GM21723 (cell line): Measurements from ENCODE around the gene CHFR.
"Not testable (repeated sequence)": the region's sequence is repeated elsewhere in the genome, so short reads cannot be mapped to it uniquely, and the experiment has no call there.

ENCODE experiments used
- ATAC-seq: cut with Tn5 transposase; IDR thresholded peaks from one replicate; pipeline ENCODE4 v1.9.1; 2021; ENCODE audit warnings: mild to moderate bottlenecking, moderate library complexity; ENCODE audit not compliant: unreplicated experiment

Gene CHFR

DNA sequence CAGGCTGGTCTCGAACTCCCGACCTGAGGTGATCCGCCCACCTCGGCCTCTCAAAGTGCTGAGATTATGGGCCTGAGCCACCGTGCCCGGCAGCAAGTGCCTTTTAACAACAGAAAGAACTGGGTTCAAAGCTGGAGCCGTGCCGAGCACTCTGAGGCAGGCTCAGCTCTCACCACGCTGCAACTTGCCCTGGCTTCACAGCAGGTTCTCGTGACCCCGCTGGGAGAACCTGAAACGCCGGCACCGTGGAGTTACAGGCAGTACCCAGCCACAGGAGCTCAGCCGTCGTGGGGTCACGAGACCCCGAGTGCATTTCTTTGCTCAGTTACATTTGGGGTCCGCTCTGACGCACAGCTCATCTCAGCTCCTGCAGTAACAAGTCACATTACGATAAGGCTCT, 73.2 kb downstream of the CHFR start:
- no peak for ATAC-seq

DNA sequence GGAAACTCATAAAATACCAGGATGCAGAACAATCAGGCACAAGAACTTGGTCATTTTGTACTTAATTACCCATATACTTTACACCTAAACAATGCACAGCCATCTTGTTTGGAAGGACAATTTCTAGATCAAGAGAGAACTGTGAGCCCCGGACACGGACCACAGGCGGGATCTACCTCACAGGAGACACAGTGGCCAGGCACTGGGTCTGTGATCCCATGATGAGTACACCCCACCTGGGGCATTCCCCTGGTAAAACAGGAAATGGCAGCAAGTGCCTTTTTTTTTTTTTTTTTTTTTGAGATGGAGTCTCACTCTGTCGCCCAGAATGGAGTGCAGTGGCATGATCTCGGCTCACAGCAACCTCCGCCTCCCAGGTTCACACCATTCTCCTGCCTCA, 74.0 kb downstream of the CHFR start:
- ATAC-seq = no peak

DNA sequence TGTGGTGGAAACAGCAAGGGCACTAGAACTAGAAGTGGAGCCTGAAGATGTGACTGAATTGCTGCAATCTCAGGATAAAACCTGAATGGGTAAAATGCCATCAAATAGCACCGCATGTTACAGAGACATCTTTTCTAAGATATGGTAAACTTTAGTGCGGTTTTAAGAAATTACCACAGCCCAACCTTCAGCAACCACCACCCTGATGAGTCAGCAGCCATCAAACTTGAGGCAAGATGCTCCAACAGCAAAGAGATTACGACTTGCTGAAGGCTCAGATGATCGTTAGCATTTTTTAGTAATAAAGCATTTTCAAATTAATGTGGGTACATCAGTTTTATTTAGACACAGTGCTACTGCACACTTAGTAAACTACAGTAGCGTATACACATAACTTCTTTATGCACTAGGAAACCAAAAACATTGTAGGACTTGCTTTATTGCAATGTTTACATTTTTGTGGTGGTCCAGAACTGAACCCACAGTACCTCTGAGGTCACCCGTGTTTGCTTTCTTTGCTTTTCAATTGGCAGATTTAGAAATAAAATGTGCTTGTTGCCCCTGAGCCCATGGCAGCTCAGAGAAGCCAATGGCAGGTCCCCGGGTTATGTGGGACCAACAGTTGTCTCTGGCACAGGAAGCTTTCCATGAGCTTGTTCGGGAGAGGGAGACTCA, 74.6 kb downstream of the CHFR start:
- no peak for ATAC-seq

DNA sequence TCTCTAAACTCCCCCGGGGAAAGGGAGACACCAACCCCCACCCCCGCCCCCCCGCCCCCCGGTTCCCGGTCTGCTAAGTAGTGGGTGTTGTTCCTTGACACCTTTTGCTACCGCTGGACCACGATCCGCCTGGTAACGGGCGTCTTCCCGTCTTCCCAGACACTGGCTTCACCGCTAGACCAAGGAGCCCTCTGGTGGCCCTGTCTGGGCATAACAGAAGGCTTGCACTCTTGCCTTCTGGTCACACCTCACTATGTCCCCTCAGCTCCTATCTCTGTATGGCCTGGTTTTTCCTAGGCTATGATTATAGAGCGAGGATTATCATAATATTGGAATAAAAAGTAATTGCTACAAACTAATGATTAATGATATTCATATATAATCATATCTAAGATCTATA, 78.0 kb downstream of the CHFR start:
- not testable (repeated sequence) for ATAC-seq

DNA sequence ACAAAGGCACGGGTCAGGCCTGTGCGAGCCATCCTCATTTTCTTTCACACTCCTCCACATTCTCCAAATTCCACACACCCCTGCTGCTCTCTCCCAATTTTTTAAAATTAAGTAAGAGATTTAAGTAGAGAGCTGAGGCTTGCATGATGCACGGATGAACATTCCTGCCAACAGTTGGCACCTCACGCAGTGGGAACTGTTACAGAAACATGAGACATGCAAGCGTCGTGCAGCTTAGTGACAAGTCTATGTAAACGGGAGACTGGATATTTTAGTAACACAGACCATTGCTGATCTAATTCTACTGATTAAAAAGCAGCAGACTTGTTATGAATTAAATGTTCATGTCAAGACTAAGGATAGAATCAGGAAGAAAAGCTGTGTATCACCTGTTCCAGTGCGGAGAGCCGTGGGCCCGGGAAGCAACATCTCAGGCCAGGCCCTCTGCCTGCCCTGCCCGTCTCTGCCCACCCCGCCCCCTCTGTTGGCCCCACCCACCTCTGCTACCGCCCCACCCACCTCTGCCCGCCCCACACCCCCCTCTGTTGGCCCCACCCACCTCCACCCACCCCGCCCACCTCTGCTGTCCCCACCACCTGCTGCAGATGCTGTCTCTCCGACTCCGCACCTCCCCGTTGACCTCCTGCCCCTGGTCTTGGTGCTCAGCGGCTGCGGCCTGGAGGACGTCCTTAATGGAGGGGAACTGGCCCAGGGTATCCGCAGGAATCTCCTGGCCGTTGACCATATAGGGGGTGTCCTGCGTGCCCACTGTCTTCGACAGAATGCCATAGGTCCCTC, 79.9 kb downstream of the CHFR start:
- no peak for ATAC-seq

DNA sequence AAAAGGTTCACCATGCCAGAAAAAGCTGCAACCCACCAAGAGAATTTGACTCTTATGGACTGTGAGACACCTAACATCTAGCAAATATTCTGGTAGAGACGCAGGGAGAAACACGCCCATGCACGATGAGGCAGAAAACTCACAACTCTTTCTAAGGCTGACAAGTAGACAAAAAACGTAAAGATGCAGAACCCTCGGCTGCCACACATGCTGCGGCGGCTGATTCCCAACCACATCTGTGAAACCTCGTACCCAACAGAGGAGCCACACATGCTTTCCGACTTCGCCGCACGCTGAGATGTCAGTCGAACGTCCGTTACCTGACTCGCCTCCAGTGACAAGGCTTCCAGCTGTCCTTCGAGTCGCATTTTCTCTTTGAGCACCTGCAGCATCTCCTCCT, 80.5 kb downstream of the CHFR start:
- no peak for ATAC-seq

DNA sequence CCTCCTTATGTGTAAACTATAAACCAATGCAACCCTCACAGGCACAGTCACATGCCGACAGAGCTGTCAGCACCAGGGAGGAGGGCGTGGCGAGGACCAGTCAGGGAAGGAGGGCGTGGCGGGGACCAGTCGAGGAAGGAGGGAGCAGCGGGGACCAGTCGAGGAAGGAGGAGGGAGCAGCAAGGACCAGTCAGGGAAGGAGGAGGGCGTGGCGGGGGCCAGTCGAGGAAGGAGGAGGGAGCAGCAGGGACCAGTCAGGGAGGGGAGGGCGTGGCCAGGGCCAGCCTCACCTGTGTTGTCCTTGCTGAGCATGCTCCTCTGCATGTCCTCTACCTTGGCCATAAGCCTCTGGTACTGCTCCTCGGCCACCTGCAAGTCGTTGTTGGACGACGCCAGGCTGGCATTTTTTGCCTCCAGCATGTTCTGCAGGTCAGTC, 83.0 kb downstream of the CHFR start:
- no peak for ATAC-seq

DNA sequence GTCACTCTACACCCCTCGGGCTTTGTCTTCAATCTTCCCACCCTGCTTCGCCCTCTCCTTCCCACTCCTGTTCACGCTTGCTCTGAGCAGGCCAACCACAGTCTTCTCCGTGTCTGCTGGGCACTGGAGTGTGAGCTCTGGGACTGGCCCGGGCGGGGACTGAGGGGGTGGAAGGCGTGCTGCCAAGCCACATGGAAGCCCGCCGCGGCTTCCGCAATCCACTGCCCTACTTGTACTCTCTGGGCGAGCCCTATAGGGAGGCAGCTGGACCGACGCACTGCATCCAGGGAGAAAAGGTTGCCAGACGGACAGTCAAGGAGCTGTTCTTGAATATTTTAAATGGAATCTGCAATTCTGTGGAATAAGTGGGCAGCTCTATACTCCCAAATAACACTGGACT, 83.5 kb downstream of the CHFR start:
- no peak for ATAC-seq

DNA sequence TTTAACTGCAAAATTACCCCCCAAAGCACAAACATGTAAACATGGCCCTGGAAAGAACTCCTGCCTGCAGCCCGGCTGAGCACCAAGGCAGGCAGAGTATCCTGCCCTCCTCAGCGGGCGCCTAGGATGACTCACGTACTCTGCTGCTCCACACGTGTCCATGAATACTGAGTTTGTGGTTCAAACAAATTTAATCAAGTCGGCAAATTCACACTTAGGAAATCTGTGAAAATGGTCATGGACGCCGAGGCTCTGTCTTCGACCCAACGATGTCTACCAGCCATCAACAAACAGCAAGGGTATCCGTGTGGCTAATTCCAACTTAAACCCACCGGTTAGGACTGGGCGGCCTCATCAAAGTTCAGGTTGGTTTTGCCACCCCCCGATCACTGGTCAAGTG, 84.3 kb downstream of the CHFR start:
- no peak for ATAC-seq

DNA sequence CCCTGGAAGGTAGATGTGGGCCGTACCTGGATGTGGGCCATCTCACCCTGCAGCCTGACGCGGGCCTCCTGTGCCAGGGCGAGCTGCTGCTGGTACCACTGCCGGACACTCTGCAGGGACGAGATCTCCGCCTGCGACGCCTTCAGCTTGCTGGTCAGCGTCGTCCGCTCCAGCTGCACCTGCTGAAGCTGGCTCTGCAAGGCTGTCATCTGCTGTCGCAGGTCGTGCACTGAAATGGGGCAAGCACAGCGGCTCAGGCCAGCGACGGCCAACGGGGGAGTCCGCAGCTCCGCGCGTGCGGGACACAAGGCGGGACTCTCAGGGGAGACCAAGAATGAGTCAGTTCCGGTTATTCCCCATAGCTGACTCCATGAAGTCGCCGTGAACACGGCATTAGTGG, 85.7 kb downstream of the CHFR start:
- ATAC-seq = no peak

DNA sequence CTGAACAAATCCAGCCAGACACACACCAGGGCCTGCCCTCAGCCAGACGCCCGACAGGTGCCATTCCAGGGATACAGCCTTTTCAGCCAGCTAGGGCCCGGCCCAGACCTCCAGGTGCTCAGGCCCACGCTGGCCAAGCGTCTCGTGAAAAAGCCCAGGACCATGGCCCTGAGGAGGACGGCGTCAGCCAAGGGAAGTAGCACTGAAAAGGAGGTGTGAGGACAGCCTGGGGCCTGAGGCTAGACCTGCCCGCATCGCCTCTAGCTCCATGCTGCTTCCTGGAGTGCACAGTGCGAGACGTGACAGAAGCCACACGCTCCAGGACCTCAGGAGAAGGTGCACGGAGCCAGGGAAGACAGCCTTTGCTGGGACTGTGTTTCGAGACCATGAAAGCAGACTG, 88.6 kb downstream of the CHFR start:
- no peak for ATAC-seq

DNA sequence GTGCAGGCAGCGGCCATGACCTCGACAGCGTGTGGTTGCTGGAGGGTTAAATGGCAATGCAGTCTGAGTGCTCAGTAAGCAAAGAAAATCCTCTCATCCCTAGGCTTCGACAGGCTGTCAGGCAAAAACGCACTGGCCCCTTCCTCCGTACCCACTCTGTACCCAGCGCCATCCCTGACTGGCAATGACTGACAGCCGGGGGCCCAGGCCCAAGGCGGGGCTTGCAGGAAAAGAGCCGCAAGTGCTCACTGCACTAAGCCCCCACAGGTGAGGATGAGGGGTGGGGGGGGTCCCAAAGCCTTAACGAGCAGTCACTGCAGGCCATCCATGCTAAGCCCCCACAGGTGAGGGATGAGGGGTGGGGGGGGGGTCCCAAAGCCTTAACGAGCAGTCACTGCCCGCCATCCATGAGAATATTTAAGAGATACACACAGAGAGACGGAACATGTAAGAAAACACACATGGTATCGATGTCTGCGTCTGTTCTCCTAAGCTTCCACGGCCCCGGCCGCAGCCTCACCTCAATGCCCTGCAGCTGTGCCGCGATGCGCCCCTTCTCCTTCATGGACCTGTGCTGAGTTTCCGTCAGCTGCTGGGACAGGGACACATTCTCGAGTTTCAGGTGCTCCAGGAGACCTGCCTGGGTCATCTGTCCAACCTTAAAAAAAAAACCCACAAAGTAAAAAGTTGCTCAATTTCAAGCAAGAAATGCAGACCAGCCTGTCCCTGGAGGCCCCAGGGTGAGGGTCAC, 89.4 kb downstream of the CHFR start:
- ATAC-seq = no peak

DNA sequence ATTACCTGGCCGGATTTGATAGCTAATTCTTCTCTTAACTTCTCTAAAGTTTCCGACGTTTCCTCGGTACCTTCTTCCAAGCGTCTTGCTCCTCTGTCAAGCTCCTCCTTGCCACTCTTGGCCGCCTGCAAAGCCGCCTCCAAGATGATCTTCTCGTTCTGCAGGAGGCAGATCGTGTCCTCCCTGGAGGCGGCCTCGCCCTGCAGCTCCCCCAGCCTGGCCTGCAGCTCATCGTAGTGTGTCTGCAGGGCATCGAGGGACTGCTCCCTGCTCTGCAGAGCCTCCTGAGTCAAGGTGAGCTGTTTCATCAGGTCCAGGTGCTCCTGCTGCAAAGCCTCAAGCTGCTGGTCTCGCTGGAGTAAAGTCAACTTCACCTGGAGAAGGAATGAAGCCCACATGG, 91.6 kb downstream of the CHFR start:
- ATAC-seq = no peak

DNA sequence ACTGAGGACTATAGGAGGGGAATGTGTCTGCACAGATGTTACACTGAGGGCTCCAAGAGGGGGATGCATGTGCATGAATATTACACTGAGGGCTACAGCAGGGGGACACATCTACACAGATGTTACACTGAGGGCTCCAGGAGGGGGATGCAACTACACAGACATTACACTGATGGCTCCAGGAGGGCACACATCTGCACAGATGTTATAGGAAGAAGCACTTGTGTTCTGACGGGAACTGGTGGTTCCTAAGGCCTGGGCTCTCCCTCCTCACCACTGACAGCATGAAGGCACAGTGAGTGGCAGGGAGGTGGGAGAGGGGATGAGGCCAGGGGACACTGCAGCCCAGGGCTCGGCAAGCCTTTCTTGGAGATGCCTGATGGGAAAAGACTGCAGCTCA, 95.5 kb downstream of the CHFR start:
- ATAC-seq = not testable (repeated sequence)

DNA sequence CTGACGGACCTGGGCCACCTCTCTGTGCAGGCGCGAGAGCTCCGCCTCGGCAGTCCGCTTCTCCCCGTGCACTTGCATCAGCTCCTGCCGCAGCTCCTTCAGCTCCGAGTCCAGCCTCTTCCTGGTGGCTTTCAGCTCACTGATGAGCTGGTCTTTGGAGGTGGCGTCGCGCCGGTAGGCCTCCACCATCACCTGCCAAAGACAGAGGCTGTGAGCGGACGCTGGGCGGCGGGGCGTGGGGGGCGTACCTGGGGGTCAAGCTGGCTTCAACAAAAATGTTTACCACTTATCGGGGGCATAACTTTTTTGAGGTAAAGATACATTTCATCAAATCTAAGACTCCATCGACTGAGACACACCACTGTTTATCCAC, 98.3 kb downstream of the CHFR start:
- no peak for ATAC-seq

DNA sequence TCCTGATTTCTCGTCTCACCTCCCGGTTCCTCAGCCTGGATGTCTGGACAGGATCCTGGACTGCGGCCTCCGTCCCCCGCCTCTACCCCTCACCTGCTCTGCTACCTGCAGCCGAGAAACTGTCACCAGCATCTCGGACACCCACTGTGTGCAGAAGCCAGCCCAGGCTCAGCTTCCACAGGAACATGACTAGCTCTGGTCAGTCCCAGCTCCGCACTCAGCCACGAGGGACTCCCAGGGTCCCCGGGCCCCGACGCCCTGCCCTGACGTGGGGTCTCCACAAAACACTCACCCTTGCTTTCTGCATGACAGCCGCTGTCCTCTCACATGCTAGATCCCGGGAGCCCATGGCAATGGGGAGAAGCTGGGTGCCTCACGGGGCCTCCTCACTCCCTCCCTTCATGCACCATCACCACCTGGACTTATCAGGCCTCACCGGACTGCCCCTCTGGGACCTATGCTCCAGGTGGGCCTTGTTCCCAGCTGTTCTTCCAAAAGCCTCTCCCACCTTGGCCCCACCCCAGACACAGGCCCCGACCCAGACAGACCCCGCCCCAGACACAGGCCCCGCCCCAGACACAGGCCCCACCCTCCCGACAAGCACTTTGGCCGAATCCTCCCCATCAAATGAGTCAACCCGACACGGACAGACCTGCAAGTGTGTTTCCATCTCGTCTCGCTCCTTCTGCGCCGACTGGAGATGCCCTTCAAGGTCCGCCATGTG, 98.9 kb downstream of the CHFR start:
- ATAC-seq = no peak

DNA sequence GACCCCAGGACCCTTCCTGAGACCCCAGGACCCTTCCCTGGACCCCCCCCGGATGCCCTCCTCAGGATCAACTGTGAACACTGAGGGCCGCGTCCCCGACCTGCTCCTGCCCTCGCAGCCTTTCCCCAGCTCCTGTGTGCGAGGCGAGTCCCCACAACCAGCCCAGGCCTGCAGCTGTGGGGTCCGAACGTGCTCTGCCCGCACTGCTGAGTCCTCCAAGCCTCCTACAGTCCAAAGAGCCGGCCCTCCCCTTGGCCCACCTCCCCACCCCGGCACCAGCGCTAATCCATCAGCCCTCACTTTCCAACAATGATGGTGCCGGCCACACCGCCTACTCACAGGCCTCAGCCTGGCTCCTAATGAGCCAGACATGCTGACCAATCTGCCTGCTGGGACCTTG, 99.5 kb downstream of the CHFR start:
- no peak for ATAC-seq

DNA sequence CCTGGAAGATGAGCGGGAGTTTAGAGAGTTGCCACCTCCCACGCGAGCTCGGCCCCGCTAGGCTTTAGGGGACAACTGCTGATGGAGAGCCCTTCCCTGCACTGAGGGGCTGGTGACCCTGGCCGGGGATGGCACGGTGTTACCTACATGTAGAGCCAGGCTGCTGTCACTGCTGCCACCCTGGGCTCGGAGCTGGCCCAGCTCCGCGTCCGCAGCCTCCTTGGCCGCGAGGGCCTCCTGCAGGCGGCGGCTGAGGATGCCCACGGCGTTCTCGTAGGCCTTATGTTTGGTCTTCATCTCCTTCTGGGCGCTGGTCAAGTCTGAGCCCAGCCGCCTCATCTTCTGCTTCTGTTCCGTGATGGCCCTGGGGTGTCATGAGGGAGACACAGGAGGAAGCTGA, 101.2 kb downstream of the CHFR start:
- no peak for ATAC-seq

DNA sequence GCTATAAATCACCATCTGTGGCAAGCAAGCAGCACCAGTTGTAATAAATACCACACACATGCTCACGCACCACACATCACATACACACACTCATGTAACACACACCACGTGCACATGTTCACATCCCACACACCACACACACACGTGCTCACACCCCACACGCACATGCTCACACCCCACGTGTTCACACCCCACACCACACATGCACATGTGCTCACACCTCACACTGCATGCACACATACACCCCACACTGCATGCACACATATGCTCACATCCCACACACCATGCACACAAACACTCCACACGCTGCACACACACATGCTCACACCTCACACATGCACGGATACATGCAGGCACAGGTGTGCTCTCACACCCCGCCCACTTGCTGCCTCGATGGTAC, 102.8 kb downstream of the CHFR start:
- no peak for ATAC-seq

DNA sequence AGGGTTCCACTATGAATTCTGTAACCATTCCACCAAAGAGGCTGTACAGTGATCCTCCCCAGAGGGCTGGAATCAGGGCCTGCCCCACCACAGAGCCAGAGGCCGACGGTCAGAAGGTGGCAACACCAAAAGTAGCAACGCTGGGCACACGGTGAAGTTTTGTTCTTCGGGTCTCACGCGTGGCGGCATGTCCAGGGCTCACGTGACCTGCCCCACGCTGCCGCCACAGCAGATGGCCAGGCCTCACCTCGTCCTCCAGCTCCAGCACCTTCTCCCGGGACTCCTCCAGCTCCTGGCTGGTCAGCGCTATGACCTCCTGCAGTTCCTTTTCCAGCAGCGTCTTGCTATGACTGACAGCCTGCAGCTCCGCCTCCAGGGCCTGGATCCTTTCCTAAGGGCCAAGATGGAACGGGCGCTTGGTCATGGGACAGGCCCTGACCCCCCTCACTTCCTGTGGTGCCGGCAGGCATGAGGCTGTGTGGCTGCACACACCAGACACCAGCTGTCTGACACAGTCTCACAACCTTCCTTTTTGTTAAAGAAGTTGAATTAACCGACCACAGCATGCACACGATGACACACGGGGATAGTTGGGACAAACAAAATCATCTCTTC, 103.4 kb downstream of the CHFR start:
- ATAC-seq = no peak
